ENCODE measurements around the gene STARD3.

- TF ChIP-seq CTCF (IDR thresholded peaks at IDR 0.05; ENCODE audit: insufficient read depth, low read depth, low read length): no peak
- no peak for TF ChIP-seq EZH2 (IDR thresholded peaks at IDR 0.05; ENCODE audit: insufficient read depth, low read length)
Observed at GRCh38 chr17:39627712-39628516, 9.0 kb upstream of the STARD3 start.
